ENCODE results near the gene ATP13A4. TPM values are rescaled to one million over a fixed set of nuclear protein-coding genes. Genes with fewer than 3 reads are reported as not detected.

ATP13A4 gene
- total RNA-seq, 1 donor from 2014 or later: 13.0 TPM

GRCh38 chr3:193387596-193387995, 167.1 kb downstream of the ATP13A4 start:
- Histone ChIP-seq H3K27ac (no peak overlapping the region), H3K4me3 (no peak overlapping the region), H3K27me3 (no peaks in the 10 kb centered on the region), H3K36me3 (no peaks in the 10 kb centered on the region), H3K9me3 (no peaks in the 10 kb centered on the region), H3K4me1 (no peaks in the 10 kb centered on the region)
- intact Hi-C loops (cut with DNase I): no loop called here
- no peak for DNase-seq (ENCODE audit: extremely low spot score in 2 of 2)
- TF ChIP-seq POLR2AphosphoS5 (IDR thresholded peaks at IDR 0.05; ENCODE audit: insufficient read depth in 1 of 2, low read depth in 1 of 2) (no peak), CTCF (IDR thresholded peaks at IDR 0.05) (no peak), POLR2A (IDR thresholded peaks at IDR 0.05) (no peak)

GRCh38 chr3:193378706-193379105, 176.0 kb downstream of the ATP13A4 start, which contains the start of gene ATP13A5:
TSS of gene ATP13A5 (minus strand) at chr3:193378753. CDS start at chr3:193378725, 28 bp downstream.
- no peaks in the 10 kb centered on the region for H3K9me3 ChIP-seq
- intact Hi-C loops (cut with DNase I): no loop called here
- H3K36me3 ChIP-seq: no peaks in the 10 kb centered on the region

GRCh38 chr3:193377591-193377990, 177.1 kb downstream of the ATP13A4 start:
- Histone ChIP-seq H3K27ac (no peak overlapping the region), H3K27me3 (no peaks in the 10 kb centered on the region), H3K4me3 (no peak overlapping the region), H3K36me3 (no peaks in the 10 kb centered on the region), H3K4me1 (no peaks in the 10 kb centered on the region), H3K9me3 (no peaks in the 10 kb centered on the region)
- no peak for DNase-seq (ENCODE audit: extremely low spot score in 2 of 2)
- intact Hi-C loops (cut with DNase I): no loop called here
- TF ChIP-seq POLR2A (IDR thresholded peaks at IDR 0.05): no peak
- no peak for TF ChIP-seq CTCF (IDR thresholded peaks at IDR 0.05)
- no peak for TF ChIP-seq POLR2AphosphoS5 (IDR thresholded peaks at IDR 0.05; ENCODE audit: insufficient read depth in 1 of 2, low read depth in 1 of 2)

More at GRCh38 chr3:193378706-193379105, 176.0 kb downstream of the ATP13A4 start, which contains the start of gene ATP13A5:
- TF ChIP-seq POLR2AphosphoS5 (IDR thresholded peaks at IDR 0.05; ENCODE audit: insufficient read depth in 1 of 2, low read depth in 1 of 2) (no peak), POLR2A (IDR thresholded peaks at IDR 0.05) (no peak), CTCF (IDR thresholded peaks at IDR 0.05) (no peak)
- Histone ChIP-seq H3K4me1 (no peaks in the 10 kb centered on the region), H3K4me3 (no peak within 1 kb of the TSS), H3K27me3 (no peaks in the 10 kb centered on the region), H3K27ac (no peak within 1 kb of the TSS)
- no peak for DNase-seq (ENCODE audit: extremely low spot score in 2 of 2)

GRCh38 chr3:193375614-193376013, 179.1 kb downstream of the ATP13A4 start:
- intact Hi-C loops (cut with DNase I): no loop called here
- TF ChIP-seq CTCF (IDR thresholded peaks at IDR 0.05): no peak
- no peak for TF ChIP-seq POLR2AphosphoS5 (IDR thresholded peaks at IDR 0.05; ENCODE audit: insufficient read depth in 1 of 2, low read depth in 1 of 2)
- no peak for TF ChIP-seq POLR2A (IDR thresholded peaks at IDR 0.05)
- Histone ChIP-seq H3K9me3 (no peaks in the 10 kb centered on the region), H3K27me3 (no peaks in the 10 kb centered on the region), H3K4me3 (no peak overlapping the region), H3K36me3 (no peaks in the 10 kb centered on the region), H3K4me1 (no peaks in the 10 kb centered on the region), H3K27ac (no peak overlapping the region)
- DNase-seq (ENCODE audit: extremely low spot score in 2 of 2): no peak

GRCh38 chr3:193372783-193373182, 181.9 kb downstream of the ATP13A4 start:
- H3K9me3 ChIP-seq: no peaks in the 10 kb centered on the region
- no peak for DNase-seq (ENCODE audit: extremely low spot score in 2 of 2)
- no peaks in the 10 kb centered on the region for H3K36me3 ChIP-seq
- no peak overlapping the region for H3K4me3 ChIP-seq
- TF ChIP-seq POLR2AphosphoS5 (IDR thresholded peaks at IDR 0.05; ENCODE audit: insufficient read depth in 1 of 2, low read depth in 1 of 2): no peak
- no peak for TF ChIP-seq POLR2A (IDR thresholded peaks at IDR 0.05)
- no peak for TF ChIP-seq CTCF (IDR thresholded peaks at IDR 0.05)
- H3K27me3 ChIP-seq: no peaks in the 10 kb centered on the region
- no peaks in the 10 kb centered on the region for H3K4me1 ChIP-seq
- no peak overlapping the region for H3K27ac ChIP-seq
- intact Hi-C loops (cut with DNase I): no loop called here

Measured in vagina (tissue), 2 donors.